A172 (cell line): ENCODE data around the gene TTC7B. TPM values are rescaled to one million over a fixed set of nuclear protein-coding genes. Genes with fewer than 3 reads are reported as not detected.

ENCODE experiments used
- DNase-seq: peaks from one replicate; pipeline ENCODE4 v3.0.0-alpha.2; 2015; ENCODE audit warnings: low spot score
- total RNA-seq: library from RNA; depleted of rRNA; stranded (reverse); fragments of >200 nt; shearing (Covaris generic); gene quantifications from 2 replicates; pipeline ENCODE4 v1.2.3, GENCODE V29; 2014

Gene TTC7B
- total RNA-seq, 1 experiment from 2014 or later = 40.2 TPM

GRCh38 chr14:90777358-90777757 lies 38.9 kb downstream of the TTC7B start:
- no peak for DNase-seq

GRCh38 chr14:90775441-90775840 lies 40.8 kb downstream of the TTC7B start:
- DNase-seq = no peak

- DNase-seq = no peak
These were observed 41.9 kb downstream of the TTC7B start for GRCh38 chr14:90774316-90774715.

GRCh38 chr14:90773705-90774104 lies 42.5 kb downstream of the TTC7B start:
- no peak for DNase-seq

GRCh38 chr14:90773196-90773486 lies 43.1 kb downstream of the TTC7B start:
- DNase-seq = no peak

- no peak for DNase-seq
These were observed 48.3 kb downstream of the TTC7B start for GRCh38 chr14:90767899-90768298.

- DNase-seq = peak; percentile 59
These were observed 55.5 kb downstream of the TTC7B start for GRCh38 chr14:90760591-90761316.

- no peak for DNase-seq
These were observed 56.2 kb downstream of the TTC7B start for GRCh38 chr14:90760078-90760444.

- DNase-seq = no peak
These were observed 56.7 kb downstream of the TTC7B start for GRCh38 chr14:90759370-90760077.

- DNase-seq = no peak
These were observed 57.3 kb downstream of the TTC7B start for GRCh38 chr14:90758959-90759358.

GRCh38 chr14:90758028-90758889 lies 58.0 kb downstream of the TTC7B start:
- peak; percentile 84 for DNase-seq

GRCh38 chr14:90757452-90757851 lies 58.8 kb downstream of the TTC7B start:
- DNase-seq = no peak

GRCh38 chr14:90756755-90757345 lies 59.4 kb downstream of the TTC7B start:
- DNase-seq = no peak

- DNase-seq = no peak
These were observed 60.4 kb downstream of the TTC7B start for GRCh38 chr14:90755661-90756304.

GRCh38 chr14:90753456-90754005 lies 62.7 kb downstream of the TTC7B start:
- DNase-seq = no peak

GRCh38 chr14:90750701-90751100 lies 65.5 kb downstream of the TTC7B start:
- DNase-seq = no peak

GRCh38 chr14:90750191-90750590 lies 66.0 kb downstream of the TTC7B start:
- DNase-seq = no peak

- DNase-seq = no peak
These were observed 68.3 kb downstream of the TTC7B start for GRCh38 chr14:90747909-90748308.

- no peak for DNase-seq
These were observed 72.4 kb downstream of the TTC7B start for GRCh38 chr14:90743826-90744225.

- DNase-seq = no peak
These were observed 72.8 kb downstream of the TTC7B start for GRCh38 chr14:90743425-90743824.

- DNase-seq = no peak
These were observed 73.5 kb downstream of the TTC7B start for GRCh38 chr14:90742729-90743128.

GRCh38 chr14:90742252-90742651 lies 74.0 kb downstream of the TTC7B start:
- no peak for DNase-seq
